Lower leg skin (tissue), 4 donors: ENCODE measurements around the gene GATM. TPM values are rescaled to one million over a fixed set of nuclear protein-coding genes. Genes with fewer than 3 reads are reported as not detected.
A peak's percentile ranks its signal among the peaks of the same experiment; 100 is the strongest.

Experiments used
- DNase-seq, 2 donors: peaks; one replicate each; pipeline ENCODE4 v3.0.0-alpha.2; 2019; ENCODE audit warnings: low spot score in 2 of 2
- H3K4me3 ChIP-seq: fragments of 200-600 bp; sonication (generic); 2 replicates; pipeline ENCODE4 v1.5.1; 2017; ENCODE audit warnings: mild to moderate bottlenecking, low read depth; ENCODE audit not compliant: poor library complexity, severe bottlenecking
- POLR2A ChIP-seq, 2 donors: fragments of 450-650 bp; IDR thresholded peaks; one replicate each; pipeline ENCODE4 v1.6.1; 2016 to 2017; ENCODE audit warnings: antibody characterized with exemption in 2 of 2, mild to moderate bottlenecking in 1 of 2, moderate library complexity in 1 of 2
- WGBS, 2 donors: methylation state at CpG; one replicate each; pipeline ENCODE4 v1.1.5; 2018; 5-methylcytosine and 5-hydroxymethylcytosine counted together
- intact Hi-C: fragments of 100-400 bp; cut with DNase I; formaldehyde crosslinking; loops from one replicate; pipeline ENCODE4 v1.15.0; 2023; ENCODE audit warnings: low total_unique reads
- total RNA-seq, 4 donors: library from RNA; depleted of rRNA; stranded (reverse); fragments of >200 nt; gene quantifications; one replicate each; pipeline ENCODE4 v1.1.0, GENCODE V29; 2016
- TF ChIP-seq, protein P1 (sequence below), 3 donors: fragments of 450-650 bp; IDR thresholded peaks; one replicate each; pipeline ENCODE4 v1.5.1; 2016; ENCODE audit warnings: antibody characterized with exemption in 3 of 3, mild to moderate bottlenecking in 3 of 3, moderate library complexity in 2 of 3

GATM gene, protein sequence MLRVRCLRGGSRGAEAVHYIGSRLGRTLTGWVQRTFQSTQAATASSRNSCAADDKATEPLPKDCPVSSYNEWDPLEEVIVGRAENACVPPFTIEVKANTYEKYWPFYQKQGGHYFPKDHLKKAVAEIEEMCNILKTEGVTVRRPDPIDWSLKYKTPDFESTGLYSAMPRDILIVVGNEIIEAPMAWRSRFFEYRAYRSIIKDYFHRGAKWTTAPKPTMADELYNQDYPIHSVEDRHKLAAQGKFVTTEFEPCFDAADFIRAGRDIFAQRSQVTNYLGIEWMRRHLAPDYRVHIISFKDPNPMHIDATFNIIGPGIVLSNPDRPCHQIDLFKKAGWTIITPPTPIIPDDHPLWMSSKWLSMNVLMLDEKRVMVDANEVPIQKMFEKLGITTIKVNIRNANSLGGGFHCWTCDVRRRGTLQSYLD
- 100 to 1,000 TPM; 120 to 178 (median 159) TPM for total RNA-seq

DNA sequence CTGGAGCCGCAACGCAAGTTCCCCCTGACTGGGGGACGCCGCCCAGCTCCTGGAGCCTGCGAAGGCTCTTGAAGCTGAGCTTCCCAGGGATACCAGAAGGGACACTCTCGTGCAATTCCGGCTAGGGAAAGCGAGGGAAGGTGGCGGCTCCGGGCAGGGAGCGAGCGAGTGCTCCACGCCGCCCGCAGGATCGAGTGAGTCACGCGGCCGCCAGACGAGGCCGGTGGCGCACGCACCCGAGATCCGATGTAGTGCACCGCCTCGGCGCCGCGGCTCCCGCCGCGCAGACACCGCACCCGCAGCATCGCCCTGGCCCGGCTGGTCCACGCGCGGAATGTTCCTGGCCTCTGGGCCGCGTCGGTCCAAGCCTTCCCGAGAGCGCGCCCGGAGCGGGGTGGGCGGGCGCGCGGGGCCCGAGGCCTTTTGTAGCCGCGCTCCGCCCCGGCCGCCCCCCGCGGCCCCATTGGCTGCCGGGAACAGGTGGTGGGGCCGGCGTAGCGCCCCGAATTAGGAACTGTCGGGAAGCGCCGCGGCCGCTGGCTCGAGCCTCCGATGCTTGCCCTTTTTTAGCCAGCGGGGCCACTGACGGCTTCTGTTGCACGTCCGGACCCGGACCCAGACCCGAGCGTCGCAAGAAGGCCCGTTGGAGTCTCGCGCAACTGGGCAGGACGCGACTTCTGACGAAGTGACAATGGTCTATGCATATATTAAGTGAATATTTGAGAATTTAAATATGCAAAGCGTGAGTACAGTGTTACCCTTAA is at the start of gene GATM:
Gene GATM (minus strand): TSS at position 396 of the 764 bp plus-strand sequence. CDS start 91 bp downstream, at position 305.
- no peak for TF ChIP-seq POLR2A (IDR thresholded peaks at IDR 0.05)
- TF ChIP-seq, protein P1, sequence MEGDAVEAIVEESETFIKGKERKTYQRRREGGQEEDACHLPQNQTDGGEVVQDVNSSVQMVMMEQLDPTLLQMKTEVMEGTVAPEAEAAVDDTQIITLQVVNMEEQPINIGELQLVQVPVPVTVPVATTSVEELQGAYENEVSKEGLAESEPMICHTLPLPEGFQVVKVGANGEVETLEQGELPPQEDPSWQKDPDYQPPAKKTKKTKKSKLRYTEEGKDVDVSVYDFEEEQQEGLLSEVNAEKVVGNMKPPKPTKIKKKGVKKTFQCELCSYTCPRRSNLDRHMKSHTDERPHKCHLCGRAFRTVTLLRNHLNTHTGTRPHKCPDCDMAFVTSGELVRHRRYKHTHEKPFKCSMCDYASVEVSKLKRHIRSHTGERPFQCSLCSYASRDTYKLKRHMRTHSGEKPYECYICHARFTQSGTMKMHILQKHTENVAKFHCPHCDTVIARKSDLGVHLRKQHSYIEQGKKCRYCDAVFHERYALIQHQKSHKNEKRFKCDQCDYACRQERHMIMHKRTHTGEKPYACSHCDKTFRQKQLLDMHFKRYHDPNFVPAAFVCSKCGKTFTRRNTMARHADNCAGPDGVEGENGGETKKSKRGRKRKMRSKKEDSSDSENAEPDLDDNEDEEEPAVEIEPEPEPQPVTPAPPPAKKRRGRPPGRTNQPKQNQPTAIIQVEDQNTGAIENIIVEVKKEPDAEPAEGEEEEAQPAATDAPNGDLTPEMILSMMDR (IDR thresholded peaks at IDR 0.05): no peak
- WGBS, 2 donors: 0 to 1% methylated on average over 63 to 68 of the region's 87 CpGs
- peak; percentile 61 to 94 for DNase-seq
- intact Hi-C loops: no loop called here
- H3K4me3 ChIP-seq: peak within 1 kb of the TSS; percentile 55

DNA sequence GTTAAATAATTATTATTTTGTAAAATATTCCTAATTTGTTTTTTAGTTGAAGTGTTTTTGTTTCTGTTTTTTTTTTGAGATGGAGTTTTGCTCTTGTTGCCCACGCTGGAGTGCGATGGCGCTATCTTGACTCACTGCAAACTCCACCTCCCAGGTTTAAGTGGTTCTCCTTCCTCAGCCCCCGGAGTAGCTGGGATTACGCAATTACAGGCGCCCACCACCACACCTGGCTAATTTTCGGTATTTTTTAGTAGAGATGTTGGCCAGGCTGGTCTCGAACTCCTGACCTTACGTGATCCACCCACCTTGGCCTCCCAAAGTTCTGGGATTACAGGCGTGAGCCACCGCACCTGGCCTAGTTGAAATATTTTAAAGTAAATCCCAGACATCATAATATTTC is 48.7 kb upstream of the GATM start:
- no peak for DNase-seq
- TF ChIP-seq POLR2A (IDR thresholded peaks at IDR 0.05): no peak
- TF ChIP-seq, protein P1 (IDR thresholded peaks at IDR 0.05): no peak
- intact Hi-C loops: no loop called here
- no peak overlapping the region for H3K4me3 ChIP-seq
- WGBS, 2 donors: 92 to 94% methylated on average over 11 of the region's 11 CpGs

DNA sequence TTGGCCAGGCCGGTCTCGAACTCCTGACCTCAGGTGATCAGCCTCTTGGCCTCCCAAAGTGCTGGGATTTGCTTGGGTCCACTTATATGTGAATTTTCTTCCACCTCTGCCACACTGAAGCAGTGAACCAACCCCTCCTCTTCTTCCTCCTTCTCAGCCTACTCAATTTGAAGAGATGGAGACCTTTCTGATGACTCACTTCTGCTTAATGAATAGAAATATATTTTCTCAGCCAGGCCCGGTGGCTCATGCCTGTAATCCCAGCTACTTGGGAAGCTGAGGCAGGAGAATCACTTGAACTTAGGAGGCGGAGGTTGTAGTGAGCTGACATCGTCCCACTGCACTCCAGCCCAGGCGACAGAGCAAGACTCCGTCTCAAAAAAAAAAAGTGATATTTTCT is 46.8 kb upstream of the GATM start:
- intact Hi-C loops: no loop called here
- no peak for TF ChIP-seq POLR2A (IDR thresholded peaks at IDR 0.05)
- TF ChIP-seq, protein P1 (IDR thresholded peaks at IDR 0.05): no peak
- WGBS, 2 donors: 84% methylated on average over 7 of the region's 7 CpGs
- DNase-seq: no peak
- H3K4me3 ChIP-seq: no peak overlapping the region

DNA sequence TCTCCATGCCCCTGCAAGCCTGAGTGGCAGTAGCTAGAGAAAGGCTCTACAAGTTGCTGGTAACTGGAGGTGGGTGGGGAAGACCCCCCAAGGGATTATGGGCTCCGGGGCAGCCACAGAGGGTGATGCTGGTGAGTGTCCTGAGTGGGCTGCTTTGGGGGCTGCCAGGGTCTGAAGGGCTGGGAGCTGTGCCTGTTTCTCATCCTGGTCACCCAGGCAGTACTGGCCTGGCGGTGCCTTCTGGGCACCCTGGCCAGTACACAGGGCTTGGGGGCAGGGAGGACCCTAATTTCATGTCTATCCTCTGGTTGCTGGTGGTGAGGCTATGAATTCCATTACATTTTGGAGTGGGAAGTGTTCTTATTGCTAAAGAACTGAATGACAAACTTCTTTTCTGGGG is 46.1 kb upstream of the GATM start:
- intact Hi-C loops: no loop called here
- TF ChIP-seq, protein P1 (IDR thresholded peaks at IDR 0.05): no peak
- TF ChIP-seq POLR2A (IDR thresholded peaks at IDR 0.05): no peak
- 94 to 100% methylated on average over 2 of the region's 2 CpGs for WGBS, 2 donors
- DNase-seq: no peak
- H3K4me3 ChIP-seq: no peak overlapping the region

DNA sequence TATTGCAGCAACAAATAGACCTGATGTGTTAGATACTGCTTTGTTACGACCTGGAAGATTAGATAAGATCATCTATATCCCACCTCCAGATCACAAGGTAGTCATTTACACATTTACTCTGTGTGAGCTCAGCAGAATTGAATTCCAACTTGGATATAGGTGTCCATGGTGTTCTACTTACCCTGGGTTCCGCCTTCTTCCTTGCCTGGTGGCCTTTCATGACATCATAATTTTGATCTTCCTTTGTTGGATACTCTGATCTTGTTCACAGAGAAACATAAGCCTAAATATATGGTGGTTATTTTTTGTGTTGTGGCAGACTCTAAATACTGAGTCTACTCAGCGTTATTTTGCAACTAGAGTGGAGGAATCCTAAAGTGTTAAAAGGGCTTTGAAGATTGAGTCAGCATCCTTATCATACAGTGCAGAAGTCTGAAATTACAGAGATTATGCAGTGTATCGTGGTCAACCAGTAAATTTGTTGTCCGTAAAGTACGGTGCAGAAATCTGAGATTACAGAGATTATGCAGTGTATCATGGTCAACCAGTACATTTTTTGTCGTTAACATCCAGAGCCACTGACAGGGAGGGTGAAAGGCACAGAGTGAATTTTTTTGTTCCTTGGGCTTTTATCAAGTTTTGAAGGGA is 39.1 kb upstream of the GATM start:
- TF ChIP-seq, protein P1 (IDR thresholded peaks at IDR 0.05): no peak
- no peak for TF ChIP-seq POLR2A (IDR thresholded peaks at IDR 0.05)
- WGBS, 2 donors: 90 to 91% methylated on average over 7 of the region's 7 CpGs
- no peak for DNase-seq
- no peak overlapping the region for H3K4me3 ChIP-seq
- intact Hi-C loops: no loop called here
